Astrocyte of the cerebellum (primary cell): ENCODE results near the gene CAV3.
A peak's percentile ranks its signal among the peaks of the same experiment; 100 is the strongest.
"Not testable (repeated sequence)": the region's sequence is repeated elsewhere in the genome, so short reads cannot be mapped to it uniquely, and the experiment has no call there.

Source experiments
- DNase-seq: peaks from one replicate; pipeline ENCODE4 v3.0.0-alpha.2; 2011; ENCODE audit warnings: low read depth
- H3K4me3 ChIP-seq: 2 replicates; pipeline ENCODE4 v1.5.1; 2011; ENCODE audit warnings: mild to moderate bottlenecking, low read depth, low read length, moderate library complexity
- CTCF ChIP-seq: IDR thresholded peaks from 2 replicates; pipeline ENCODE4 v1.5.1; 2012; ENCODE audit warnings: low read length, low read depth, moderate library complexity, mild to moderate bottlenecking; ENCODE audit errors: missing control alignments
- in situ Hi-C: cut with HindIII; loops from 2 replicates; pipeline ENCODE4 v1.10.0; 2017; ENCODE audit warnings: low sequenced_read_pairs

The CAV3 gene

GRCh38 chr3:8712045-8712907, 21.3 kb upstream of the CAV3 start:
- no peak for TF ChIP-seq CTCF
- H3K4me3 ChIP-seq = no peak overlapping the region
- DNase-seq = peak; percentile 8
- in situ Hi-C loops = no loop called here

DNA sequence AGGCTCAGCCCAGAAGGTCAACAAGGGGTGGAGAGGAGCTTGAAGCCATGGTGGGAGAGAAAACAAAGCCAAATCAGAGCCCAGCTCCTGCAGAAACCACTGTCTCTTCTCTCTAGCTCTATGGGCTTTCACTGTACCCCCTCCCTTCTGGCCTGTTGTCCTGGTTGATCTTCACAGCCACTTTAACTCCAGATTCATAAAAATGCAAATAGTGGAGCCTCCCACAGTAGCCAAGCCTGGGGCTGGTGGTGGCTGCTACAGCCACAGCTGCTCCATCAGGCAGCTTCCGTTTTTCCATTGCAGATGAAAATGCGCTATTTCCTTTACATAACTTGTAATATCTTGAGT, 20.7 kb upstream of the CAV3 start:
- no peak overlapping the region for H3K4me3 ChIP-seq
- DNase-seq = no peak
- in situ Hi-C loops = no loop called here
- TF ChIP-seq CTCF = no peak

GRCh38 chr3:8713901-8714759, 19.5 kb upstream of the CAV3 start:
- TF ChIP-seq CTCF = peak; percentile 40
- in situ Hi-C loops = no loop called here
- no peak overlapping the region for H3K4me3 ChIP-seq
- DNase-seq = no peak

DNA sequence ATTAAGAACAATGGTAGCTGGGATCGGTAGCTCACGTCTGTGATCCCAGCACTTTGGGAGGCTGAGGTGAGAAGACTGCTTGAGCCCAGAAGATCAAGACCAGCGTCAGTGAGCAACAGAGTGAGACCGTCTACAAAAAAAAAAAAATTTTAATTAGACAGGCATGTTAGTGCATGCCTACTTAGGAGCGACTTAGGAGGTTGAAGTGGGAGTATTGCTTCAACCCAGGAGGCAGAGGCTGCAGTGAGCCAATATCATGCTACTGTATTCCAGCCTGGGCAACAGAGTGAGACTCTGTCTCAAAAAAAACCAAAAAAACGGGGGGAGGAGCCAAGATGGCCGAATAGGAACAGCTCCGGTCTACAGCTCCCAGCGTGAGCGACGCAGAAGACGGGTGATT, 17.8 kb upstream of the CAV3 start:
- H3K4me3 ChIP-seq, in situ Hi-C loops, DNase-seq: not testable (repeated sequence)

DNA sequence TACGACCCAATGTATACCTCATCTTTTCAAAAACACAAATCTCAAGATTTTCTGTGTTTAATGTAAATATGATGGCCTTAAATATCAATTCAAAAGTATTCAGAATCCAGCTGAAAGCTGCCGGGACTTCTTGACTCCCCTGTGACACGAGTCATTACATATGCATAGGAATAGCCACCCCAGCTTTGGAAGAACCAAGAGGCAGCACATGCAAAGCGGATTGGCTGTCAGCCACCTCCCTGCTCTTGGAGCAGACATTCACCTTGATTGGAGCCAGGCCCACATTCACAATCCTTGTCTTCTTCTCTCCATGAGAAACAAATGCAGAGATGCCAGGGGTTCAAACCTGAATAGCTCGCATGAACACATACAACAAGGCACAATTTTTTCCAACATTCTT, 10.8 kb upstream of the CAV3 start:
- no peak for DNase-seq
- in situ Hi-C loops = no loop called here
- no peak for TF ChIP-seq CTCF
- no peak overlapping the region for H3K4me3 ChIP-seq

DNA sequence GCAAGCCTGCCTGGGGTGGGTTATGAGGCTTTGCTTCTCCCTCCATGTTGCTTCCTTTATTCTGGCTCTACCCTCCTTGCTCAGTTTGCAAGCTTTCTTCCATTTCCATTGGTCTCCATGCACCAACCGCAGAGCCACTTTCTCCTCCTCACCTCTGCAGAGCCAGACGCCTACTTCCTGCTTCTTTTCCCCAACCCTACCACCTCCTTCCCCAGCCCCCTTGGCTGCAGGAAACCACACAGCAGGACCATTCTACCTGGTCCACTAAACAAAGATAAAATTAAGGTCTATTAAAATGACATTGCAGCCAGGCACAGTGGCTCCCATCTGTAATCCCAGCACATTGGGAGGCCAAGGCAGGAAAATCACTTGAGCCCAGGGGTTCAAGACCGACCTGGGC, 10.0 kb upstream of the CAV3 start:
- TF ChIP-seq CTCF = no peak
- no peak for DNase-seq
- in situ Hi-C loops = no loop called here

More for the DNA sequence above, 10.0 kb upstream of the CAV3 start:
- no peak overlapping the region for H3K4me3 ChIP-seq
